ENCODE data around the gene SLC44A3.

Gene SLC44A3

GRCh38 chr1:94801919-94802546, 18.1 kb upstream of the SLC44A3 start:
- peak; percentile 68 for DNase-seq

- no peak for DNase-seq
Observed at GRCh38 chr1:94803106-94803505, 17.1 kb upstream of the SLC44A3 start.

- peak; percentile 48 for DNase-seq
Observed at GRCh38 chr1:94803517-94804441, 16.4 kb upstream of the SLC44A3 start.

- DNase-seq = no peak
Observed at GRCh38 chr1:94804442-94804837, 15.7 kb upstream of the SLC44A3 start.

- peak; percentile 55 for DNase-seq
Observed at GRCh38 chr1:94805912-94806311, 14.2 kb upstream of the SLC44A3 start.

GRCh38 chr1:94806441-94806871, 13.7 kb upstream of the SLC44A3 start:
- DNase-seq = no peak

- no peak for DNase-seq
Observed at GRCh38 chr1:94807742-94808491, 12.2 kb upstream of the SLC44A3 start.

- no peak for DNase-seq
Observed at GRCh38 chr1:94808669-94809068, 11.5 kb upstream of the SLC44A3 start.

GRCh38 chr1:94812985-94813384, 7.2 kb upstream of the SLC44A3 start:
- no peak for DNase-seq

GRCh38 chr1:94816030-94816429, 4.1 kb upstream of the SLC44A3 start:
- DNase-seq = no peak

- no peak for DNase-seq
Observed at GRCh38 chr1:94817712-94818111, 2.4 kb upstream of the SLC44A3 start.

GRCh38 chr1:94819238-94819944, 766 bp upstream of the SLC44A3 start:
- DNase-seq = no peak

GRCh38 chr1:94820936-94821335, 779 bp downstream of the SLC44A3 start:
- DNase-seq = no peak

GRCh38 chr1:94821636-94822305, 1.6 kb downstream of the SLC44A3 start:
- DNase-seq = no peak

- no peak for DNase-seq
Observed at GRCh38 chr1:94823116-94823515, 3.0 kb downstream of the SLC44A3 start.

- DNase-seq = peak; percentile 46
Observed at GRCh38 chr1:94825936-94826335, 5.8 kb downstream of the SLC44A3 start.

GRCh38 chr1:94827434-94827833, 7.3 kb downstream of the SLC44A3 start:
- peak; percentile 66 for DNase-seq

- DNase-seq = no peak
Observed at GRCh38 chr1:94828251-94828650, 8.1 kb downstream of the SLC44A3 start.

GRCh38 chr1:94831641-94832040, 11.5 kb downstream of the SLC44A3 start:
- no peak for DNase-seq

GRCh38 chr1:94832446-94832845, 12.3 kb downstream of the SLC44A3 start:
- no peak for DNase-seq

GRCh38 chr1:94832931-94833585, 12.9 kb downstream of the SLC44A3 start:
- DNase-seq = no peak

- DNase-seq = no peak
Observed at GRCh38 chr1:94836891-94837290, 16.7 kb downstream of the SLC44A3 start.

All from NCI-H2029 treated with DMSO at 0.1 percent for 48 hours (cell line).